PC-9 (cell line): ENCODE results near the gene NKAIN2. TPM values are rescaled to one million over a fixed set of nuclear protein-coding genes. Genes with fewer than 3 reads are reported as not detected.
"Not testable (repeated sequence)": the region's sequence is repeated elsewhere in the genome, so short reads cannot be mapped to it uniquely, and the experiment has no call there.

ENCODE experiments used
- BruUV-seq: library from RNA; stranded (reverse); fragments of 400-500 nt; replicated peaks from 2 replicates; lab custom pipeline; 2021; lab: Mats Ljungman, UMichigan
- CTCF ChIA-PET: fragments of 300-600 bp; sonication (Branson Sonifier 250); formaldehyde crosslinking; loops from one replicate; lab custom pipeline; 2022; ENCODE audit warnings: antibody characterized with exemption; lab: Charles Lee
- POLR2A ChIA-PET: fragments of 300-600 bp; sonication (Branson Sonifier 250); formaldehyde crosslinking; loops from one replicate; lab custom pipeline; 2022; ENCODE audit warnings: antibody characterized with exemption; ENCODE audit not compliant: unreplicated experiment; lab: Charles Lee
- DNase-seq, 2 experiments: peaks; one replicate each; pipeline versions ENCODE4 v3.0.0 to v3.0.0-alpha.2; 2015 to 2022; ENCODE audit warnings: mixed read lengths in 1 of 2
- H2AFZ ChIP-seq: fragments of 200-600 bp; sonication (generic); 2 replicates; pipeline ENCODE4 v1.8.1; 2017; ENCODE audit warnings: antibody characterized with exemption
- H3F3A ChIP-seq: fragments of 200-600 bp; sonication (generic); 2 replicates; pipeline ENCODE4 v1.8.1; 2017; ENCODE audit warnings: antibody characterized with exemption, mild to moderate bottlenecking, low read depth; ENCODE audit not compliant: insufficient read depth
- H3K27ac ChIP-seq: fragments of 200-600 bp; sonication (generic); 2 replicates; pipeline ENCODE4 v1.6.1; 2016; ENCODE audit warnings: mixed run types
- H3K27me3 ChIP-seq: fragments of 200-600 bp; sonication (generic); 2 replicates; pipeline ENCODE4 v1.6.1; 2016; ENCODE audit warnings: low read depth, mixed run types; ENCODE audit not compliant: insufficient read depth
- H3K36me3 ChIP-seq: fragments of 200-600 bp; sonication (generic); 2 replicates; pipeline ENCODE4 v1.6.1; 2016; ENCODE audit warnings: low read depth, mixed run types
- H3K4me1 ChIP-seq: fragments of 200-600 bp; sonication (generic); replicated peaks from 2 replicates; pipeline ENCODE4 v1.6.1; 2016; ENCODE audit warnings: mixed run types; ENCODE audit not compliant: insufficient read depth
- H3K4me2 ChIP-seq: fragments of 200-600 bp; sonication (generic); 2 replicates; pipeline ENCODE4 v1.6.1; 2017; ENCODE audit warnings: mixed run types
- H3K4me3 ChIP-seq: fragments of 200-600 bp; sonication (generic); 2 replicates; pipeline ENCODE4 v1.6.1; 2016; ENCODE audit warnings: mixed run types
- H3K79me2 ChIP-seq: fragments of 200-600 bp; sonication (generic); 2 replicates; pipeline ENCODE4 v1.6.1; 2017; ENCODE audit warnings: low read depth, mixed run types
- H3K9me2 ChIP-seq: fragments of 200-600 bp; sonication (generic); 2 replicates; pipeline ENCODE4 v1.8.1; 2017; ENCODE audit warnings: mild to moderate bottlenecking; ENCODE audit not compliant: insufficient read depth
- H3K9me3 ChIP-seq: fragments of 200-600 bp; sonication (generic); 2 replicates; pipeline ENCODE4 v1.8.1; 2016; ENCODE audit warnings: low read depth; ENCODE audit not compliant: insufficient read depth
- H4K20me1 ChIP-seq: fragments of 200-600 bp; sonication (generic); 2 replicates; pipeline ENCODE4 v1.8.1; 2017; ENCODE audit not compliant: insufficient read depth
- EZH2 ChIP-seq: fragments of 200-600 bp; sonication (generic); IDR thresholded peaks from 2 replicates; pipeline ENCODE4 v1.8.0; 2017; ENCODE audit warnings: antibody characterized with exemption, low read depth
- intact Hi-C: fragments of 100-400 bp; cut with micrococcal nuclease; formaldehyde crosslinking; loops from one replicate; pipeline ENCODE4 v1.10.0; 2022; ENCODE audit not compliant: unreplicated experiment
- total RNA-seq: library from RNA; stranded (reverse); gene quantifications from 2 replicates; pipeline ENCODE4 v1.2.3, GENCODE V29; 2021
- TF ChIP-seq, protein P1 (sequence below): fragments of 200-600 bp; sonication (generic); conservative IDR thresholded peaks from 2 replicates; pipeline ENCODE4 v1.6.1; 2017; ENCODE audit warnings: mixed run types, antibody characterized with exemption, mild to moderate bottlenecking, moderate library complexity

Gene NKAIN2
- total RNA-seq, 1 experiment from 2014 or later, result not detected

DNA sequence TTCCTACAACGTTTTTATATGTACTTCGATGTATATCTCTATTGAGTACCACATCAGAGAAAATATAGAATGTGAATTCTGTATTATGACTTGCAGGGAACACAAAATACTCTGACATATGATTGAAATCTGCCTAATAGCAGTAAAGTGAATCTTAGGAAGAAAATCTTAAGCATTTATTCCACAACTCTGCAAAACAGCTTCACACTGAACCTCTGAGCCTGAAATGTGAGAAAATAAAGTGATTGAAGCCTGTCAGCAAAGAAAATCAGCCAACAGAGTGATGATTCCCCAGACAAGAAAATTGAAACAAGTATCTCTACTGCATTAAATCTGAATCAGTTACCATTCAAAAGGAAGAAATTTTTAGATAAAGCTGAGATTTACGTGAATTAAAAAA lies 659.1 kb downstream of the NKAIN2 start:
- CTCF ChIA-PET, result no interaction called here
- intact Hi-C loops, result no loop called here
- H4K20me1 ChIP-seq, result no peaks in the 10 kb centered on the region

DNA sequence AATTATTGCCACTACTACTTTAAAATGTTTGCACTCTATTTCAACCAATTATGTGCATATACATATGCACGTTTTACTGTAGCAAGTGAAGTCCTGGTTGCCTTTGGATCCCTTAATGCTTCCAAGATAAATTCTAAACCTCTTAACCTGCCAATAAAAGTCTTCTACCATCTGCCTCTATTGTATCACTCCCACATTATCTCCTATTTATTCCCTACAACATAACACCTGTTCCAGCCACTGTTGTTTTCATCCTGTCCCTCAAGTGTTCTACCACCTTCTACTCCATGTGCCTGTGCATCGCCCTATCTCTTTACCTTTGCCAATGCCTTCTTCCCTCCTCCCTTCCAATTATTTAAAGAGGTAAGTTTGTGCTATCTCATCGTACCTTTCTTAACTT lies 659.6 kb downstream of the NKAIN2 start:
- Histone ChIP-seq H3K4me1 (no peaks in the 10 kb centered on the region), H3F3A (no peaks in the 10 kb centered on the region), H3K9me2 (no peaks in the 10 kb centered on the region), H4K20me1 (no peaks in the 10 kb centered on the region), H3K9me3 (no peaks in the 10 kb centered on the region), H3K4me3 (no peak overlapping the region), H3K36me3 (no peaks in the 10 kb centered on the region), H3K79me2 (no peaks in the 10 kb centered on the region), H3K4me2 (no peak overlapping the region), H3K27ac (no peak overlapping the region), H2AFZ (no peak overlapping the region; the same call in 1 of the 2 replicates), H3K27me3 (no peaks in the 10 kb centered on the region)
- intact Hi-C loops, result no loop called here
- no peak for TF ChIP-seq EZH2
- TF ChIP-seq, protein P1, sequence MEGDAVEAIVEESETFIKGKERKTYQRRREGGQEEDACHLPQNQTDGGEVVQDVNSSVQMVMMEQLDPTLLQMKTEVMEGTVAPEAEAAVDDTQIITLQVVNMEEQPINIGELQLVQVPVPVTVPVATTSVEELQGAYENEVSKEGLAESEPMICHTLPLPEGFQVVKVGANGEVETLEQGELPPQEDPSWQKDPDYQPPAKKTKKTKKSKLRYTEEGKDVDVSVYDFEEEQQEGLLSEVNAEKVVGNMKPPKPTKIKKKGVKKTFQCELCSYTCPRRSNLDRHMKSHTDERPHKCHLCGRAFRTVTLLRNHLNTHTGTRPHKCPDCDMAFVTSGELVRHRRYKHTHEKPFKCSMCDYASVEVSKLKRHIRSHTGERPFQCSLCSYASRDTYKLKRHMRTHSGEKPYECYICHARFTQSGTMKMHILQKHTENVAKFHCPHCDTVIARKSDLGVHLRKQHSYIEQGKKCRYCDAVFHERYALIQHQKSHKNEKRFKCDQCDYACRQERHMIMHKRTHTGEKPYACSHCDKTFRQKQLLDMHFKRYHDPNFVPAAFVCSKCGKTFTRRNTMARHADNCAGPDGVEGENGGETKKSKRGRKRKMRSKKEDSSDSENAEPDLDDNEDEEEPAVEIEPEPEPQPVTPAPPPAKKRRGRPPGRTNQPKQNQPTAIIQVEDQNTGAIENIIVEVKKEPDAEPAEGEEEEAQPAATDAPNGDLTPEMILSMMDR, result no peak
- no peak for DNase-seq
- POLR2A ChIA-PET, result interaction anchor here (0.7 kb wide), 1 partner anchor 153 kb away, joined by 7 read pairs; no protein-coding TSS in a partner anchor
- no TSS peak for BruUV-seq
- CTCF ChIA-PET, result no interaction called here

More for the DNA sequence above, 659.1 kb downstream of the NKAIN2 start:
- Histone ChIP-seq H3K36me3 (no peaks in the 10 kb centered on the region), H3K4me2 (no peak overlapping the region), H3K4me3 (no peak overlapping the region), H3K9me3 (no peaks in the 10 kb centered on the region), H3K79me2 (no peaks in the 10 kb centered on the region), H3F3A (no peaks in the 10 kb centered on the region), H3K9me2 (0 out of 2 replicates have a peak, but pooled peaks cover 3% of the 10 kb centered on the region), H3K4me1 (no peaks in the 10 kb centered on the region), H3K27me3 (no peaks in the 10 kb centered on the region), H2AFZ (no peak overlapping the region), H3K27ac (no peak overlapping the region)
- POLR2A ChIA-PET, result interaction anchor here (0.7 kb wide), 1 partner anchor 152 kb away, joined by 7 read pairs; no protein-coding TSS in a partner anchor
- no peak for DNase-seq
- TF ChIP-seq EZH2, result no peak
- TF ChIP-seq, protein P1, result no peak
- no TSS peak for BruUV-seq

DNA sequence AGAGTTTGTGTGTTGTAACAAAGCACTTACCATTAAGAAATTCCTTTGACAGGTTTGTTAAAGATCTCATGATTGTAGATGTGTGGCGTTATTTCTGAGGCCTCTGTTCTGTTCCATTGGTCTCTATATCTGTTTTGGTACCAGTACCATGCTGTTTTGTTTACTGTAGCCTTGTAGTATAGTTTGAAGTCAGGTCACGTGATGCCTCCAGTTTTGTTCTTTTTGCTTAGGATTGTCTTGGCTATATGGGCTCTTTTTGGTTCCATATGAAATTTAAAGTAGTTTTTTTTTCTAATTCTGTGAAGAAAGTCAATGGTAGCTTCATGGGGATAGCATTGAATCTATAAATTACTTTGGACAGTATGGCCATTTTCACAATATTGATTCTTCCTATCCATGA lies 660.9 kb downstream of the NKAIN2 start:
- H3K4me1 ChIP-seq, H3K79me2 ChIP-seq, H4K20me1 ChIP-seq, POLR2A ChIA-PET, DNase-seq, H3K4me2 ChIP-seq, BruUV-seq, H3F3A ChIP-seq, H3K27ac ChIP-seq, H3K4me3 ChIP-seq, H3K27me3 ChIP-seq, CTCF ChIA-PET, intact Hi-C loops, H2AFZ ChIP-seq, H3K36me3 ChIP-seq, H3K9me2 ChIP-seq, H3K9me3 ChIP-seq: not testable (repeated sequence)

DNA sequence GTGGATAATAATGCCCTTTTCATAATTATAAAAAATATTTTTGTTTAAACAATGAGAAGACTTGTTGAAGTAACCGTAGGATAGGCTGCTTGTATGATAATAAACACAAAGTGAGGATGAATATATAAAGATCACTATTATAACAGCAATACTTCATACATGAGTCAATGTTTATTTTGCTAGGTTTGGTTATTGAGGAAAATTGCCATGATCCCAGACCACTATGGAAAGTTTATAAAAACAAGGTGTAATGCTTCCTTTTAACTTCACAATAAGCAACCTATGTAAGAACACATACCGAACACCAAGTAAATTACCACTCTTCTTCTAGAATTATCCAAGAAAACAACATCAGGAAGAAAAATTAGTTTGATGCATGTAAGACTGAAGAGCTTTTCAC lies 663.3 kb downstream of the NKAIN2 start:
- no peak for TF ChIP-seq EZH2
- TF ChIP-seq, protein P1, result no peak
- no peaks in the 10 kb centered on the region for H3F3A ChIP-seq
- no peaks in the 10 kb centered on the region for H4K20me1 ChIP-seq
- H2AFZ ChIP-seq, result no peak overlapping the region
- intact Hi-C loops, result no loop called here
- DNase-seq, result no peak
- H3K9me2 ChIP-seq, result no peaks in the 10 kb centered on the region
- H3K4me2 ChIP-seq, result no peak overlapping the region
- H3K36me3 ChIP-seq, result no peaks in the 10 kb centered on the region
- no peak overlapping the region for H3K4me3 ChIP-seq
- no peaks in the 10 kb centered on the region for H3K4me1 ChIP-seq
- H3K27me3 ChIP-seq, result no peaks in the 10 kb centered on the region
- POLR2A ChIA-PET, result no interaction called here
- H3K9me3 ChIP-seq, result no peaks in the 10 kb centered on the region
- H3K27ac ChIP-seq, result no peak overlapping the region
- CTCF ChIA-PET, result no interaction called here
- no peaks in the 10 kb centered on the region for H3K79me2 ChIP-seq
- no TSS peak for BruUV-seq
